B cell (primary cell): Measurements from ENCODE around the gene CCL26.

Source experiments
- EZH2 ChIP-seq: IDR thresholded peaks from 2 replicates; pipeline ENCODE4 v1.6.1; 2012; ENCODE audit warnings: borderline replicate concordance, low read depth, mild to moderate bottlenecking, moderate library complexity, low read length; ENCODE audit not compliant: insufficient read depth, poor library complexity, severe bottlenecking
- TF ChIP-seq, protein P1 (sequence below): fragments of 200-600 bp; IDR thresholded peaks from one replicate; pipeline ENCODE4 v1.8.0; 2022; ENCODE audit warnings: antibody characterized with exemption, mild to moderate bottlenecking

DNA sequence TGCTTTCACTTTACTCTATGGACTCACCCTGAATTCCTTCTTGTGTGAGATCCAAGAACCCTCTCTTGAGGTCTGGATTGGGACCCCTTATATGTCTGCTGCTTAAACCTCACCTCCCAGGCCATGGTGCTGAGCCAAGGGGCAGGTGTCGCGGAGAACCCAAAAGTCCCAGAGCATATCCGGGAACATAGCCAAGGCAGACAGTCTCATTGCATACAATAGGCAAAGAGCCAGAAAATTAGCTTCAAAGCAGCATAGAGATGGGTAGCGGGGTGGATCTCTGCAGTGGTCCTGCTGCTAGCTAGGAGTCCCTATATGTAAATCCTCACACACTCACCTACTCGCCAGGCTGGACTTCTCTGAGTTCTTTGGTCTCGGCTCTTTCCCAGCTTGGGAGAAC lies 36.1 kb upstream of the CCL26 start:
- TF ChIP-seq, protein P1, sequence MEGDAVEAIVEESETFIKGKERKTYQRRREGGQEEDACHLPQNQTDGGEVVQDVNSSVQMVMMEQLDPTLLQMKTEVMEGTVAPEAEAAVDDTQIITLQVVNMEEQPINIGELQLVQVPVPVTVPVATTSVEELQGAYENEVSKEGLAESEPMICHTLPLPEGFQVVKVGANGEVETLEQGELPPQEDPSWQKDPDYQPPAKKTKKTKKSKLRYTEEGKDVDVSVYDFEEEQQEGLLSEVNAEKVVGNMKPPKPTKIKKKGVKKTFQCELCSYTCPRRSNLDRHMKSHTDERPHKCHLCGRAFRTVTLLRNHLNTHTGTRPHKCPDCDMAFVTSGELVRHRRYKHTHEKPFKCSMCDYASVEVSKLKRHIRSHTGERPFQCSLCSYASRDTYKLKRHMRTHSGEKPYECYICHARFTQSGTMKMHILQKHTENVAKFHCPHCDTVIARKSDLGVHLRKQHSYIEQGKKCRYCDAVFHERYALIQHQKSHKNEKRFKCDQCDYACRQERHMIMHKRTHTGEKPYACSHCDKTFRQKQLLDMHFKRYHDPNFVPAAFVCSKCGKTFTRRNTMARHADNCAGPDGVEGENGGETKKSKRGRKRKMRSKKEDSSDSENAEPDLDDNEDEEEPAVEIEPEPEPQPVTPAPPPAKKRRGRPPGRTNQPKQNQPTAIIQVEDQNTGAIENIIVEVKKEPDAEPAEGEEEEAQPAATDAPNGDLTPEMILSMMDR: no peak
- TF ChIP-seq EZH2: no peak
